ENCODE data around the gene NDUFB6. TPM values are rescaled to one million over a fixed set of nuclear protein-coding genes. Genes with fewer than 3 reads are reported as not detected.

The NDUFB6 gene
- total and polyA plus RNA-seq, 9 of the 15 experiments (the other 6 are each of a cell fraction or from before 2014, with no cell fraction given) = 26.5 to 88.1 (median 64.0) TPM

- peak; percentile 78 for ATAC-seq
- peaks cover 85% of the 10 kb centered on the region for H3K79me2 ChIP-seq (ENCODE audit: control insufficient read depth, insufficient read depth, low read length)
- no peaks in the 10 kb centered on the region for H3K9me1 ChIP-seq (ENCODE audit: control insufficient read depth, insufficient read depth, low read length)
- no TSS peak for BruUV-seq (replicated peaks)
- peak overlapping the region; percentile 73 for H3K4me3 ChIP-seq
- peak overlapping the region; percentile 96 for H3K4me2 ChIP-seq (ENCODE audit: insufficient read depth, low read length)
- WGBS (ENCODE audit: insufficient coverage, low coverage, missing lambda C conversion rate) = under 1% methylated on average over 50 of the region's 75 CpGs
- peak overlapping the region; percentile 86 to 95 for H3K9ac ChIP-seq (ENCODE audit: insufficient read depth in 1 of 2, low read depth in 2 of 2, low read length in 2 of 2)
- H4K20me1 ChIP-seq (replicated peaks; ENCODE audit: control insufficient read depth, insufficient read depth, low read length) = peaks cover 8% of the 10 kb centered on the region; the same call in 1 of the 2 replicates
- H2AFZ ChIP-seq (ENCODE audit: low read depth, low read length) = peak overlapping the region; percentile 84
- H3K36me3 ChIP-seq (ENCODE audit: control insufficient read depth, insufficient read depth, low read length) = peaks cover 16% of the 10 kb centered on the region; the same call in 2 of the 3 replicates
- DNase-seq (ENCODE audit: extremely low read depth in 1 of 4, low spot score in 3 of 4) = peak; percentile 86 to 93 (median 88)
- POLR2A ChIA-PET = interaction anchor here (0.6 to 1.0 kb wide), 5 partner anchors 8 to 48 kb away, joined by 3 to 5 read pairs (median 3); no protein-coding TSS in a partner anchor
- intact Hi-C loops (cut with micrococcal nuclease) = no loop called here
- no peaks in the 10 kb centered on the region for H3K9me3 ChIP-seq (replicated peaks; ENCODE audit: control insufficient read depth, insufficient read depth, low read depth, low read length)
- peak overlapping the region; percentile 97 for H3K27ac ChIP-seq (ENCODE audit: extremely low read depth, low read depth, low read length)
- in situ Hi-C loops (cut with MboI) = loop anchor here (25.0 kb wide), 1 partner anchor 687 kb away; the partner anchor contains the start of gene SPINK4
- H3K4me1 ChIP-seq (replicated peaks in 1 of 2; ENCODE audit: control insufficient read depth in 2 of 2, insufficient read depth in 2 of 2, low read length in 2 of 2) = peaks cover 13 to 14% of the 10 kb centered on the region in 2 experiments; a peak in 4 of 5 replicates
- FAIRE-seq = no peak
- CTCF ChIA-PET (ENCODE audit: low intra/inter-chr PET ratio) = no interaction called here
- H3K27me3 ChIP-seq (ENCODE audit: control insufficient read depth in 2 of 2, insufficient read depth in 2 of 2, low read length in 2 of 2) = no peaks in the 10 kb centered on the region
- no peak for TF ChIP-seq ERF (CRISPR knock-in tag; IDR thresholded peaks at IDR 0.05)
- peak; percentile 39 to 47; a peak in 1 of 4 replicates for TF ChIP-seq MAZ (CRISPR knock-in tag; conservative IDR thresholded peaks at IDR 0.05 in 1 of 2, IDR thresholded peaks at IDR 0.05 in 1 of 2)
- TF ChIP-seq TGIF2 (CRISPR knock-in tag; IDR thresholded peaks at IDR 0.05) = 0 out of 2 replicates have a peak, but pooled peaks have one; percentile 21
- no peak for TF ChIP-seq ATF1 (CRISPR knock-in tag; IDR thresholded peaks at IDR 0.05)
- peak; percentile 71 for TF ChIP-seq ATF1 (tag; IDR thresholded peaks at IDR 0.05)
- peak; percentile 65 for TF ChIP-seq VEZF1 (CRISPR knock-in tag; IDR thresholded peaks at IDR 0.05)
- no peak for TF ChIP-seq CREB1 (IDR thresholded peaks at IDR 0.05)
- peak; percentile 50 for TF ChIP-seq CREB1 (CRISPR knock-in tag; IDR thresholded peaks at IDR 0.05)
- TF ChIP-seq SAP30 (IDR thresholded peaks at IDR 0.05; ENCODE audit: borderline replicate concordance, insufficient read depth, low read depth, low read length, poor library complexity, severe bottlenecking) = peak; percentile 36
- no peak for TF ChIP-seq HDAC3 (IDR thresholded peaks at IDR 0.05; ENCODE audit: borderline replicate concordance, partially characterized antibody)
- TF ChIP-seq POLR2G (IDR thresholded peaks at IDR 0.05; ENCODE audit: low read depth, low read length) = peak; percentile 70
- 0 out of 2 replicates have a peak, but pooled peaks have one; percentile 29 for TF ChIP-seq L3MBTL2 (IDR thresholded peaks at IDR 0.05)
- TF ChIP-seq ZNF121 (CRISPR knock-in tag; conservative IDR thresholded peaks at IDR 0.05) = peak; percentile 93
- peak; percentile 86 for TF ChIP-seq CHD2 (IDR thresholded peaks at IDR 0.05; ENCODE audit: low read depth, low read length)
- TF ChIP-seq ZBTB7A (IDR thresholded peaks at IDR 0.05; ENCODE audit: borderline replicate concordance, control insufficient read depth, low read depth, low read length) = peak; percentile 99
- no peak for TF ChIP-seq NR2C2 (CRISPR knock-in tag; IDR thresholded peaks at IDR 0.05)
- TF ChIP-seq NR2C2 (tag; IDR thresholded peaks at IDR 0.05) = peak; percentile 59
- no peak for TF ChIP-seq BACH1 (tag; IDR thresholded peaks at IDR 0.05)
- TF ChIP-seq HDAC1 (IDR thresholded peaks at IDR 0.05) = 0 out of 4 replicates have a peak, but pooled peaks of 1 of the 2 experiments have one; percentile 18
- TF ChIP-seq NRF1 (conservative IDR thresholded peaks at IDR 0.05 in 1 of 2, IDR thresholded peaks at IDR 0.05 in 1 of 2) = peak; percentile 95 to 96
- TF ChIP-seq FOXK2 (conservative IDR thresholded peaks at IDR 0.05 in 1 of 2, IDR thresholded peaks at IDR 0.05 in 1 of 2; ENCODE audit: low read depth in 2 of 2) = peak; percentile 69 to 85
- TF ChIP-seq MTA3 (IDR thresholded peaks at IDR 0.05; ENCODE audit: borderline replicate concordance) = 0 out of 2 replicates have a peak, but pooled peaks have one; percentile 20
Measured at GRCh38 chr9:32550562-32551275, 22.2 kb downstream of the NDUFB6 start.
